DOHH2 (cell line): Measurements from ENCODE around the gene MEIS2.

Source experiments
- H3F3A ChIP-seq: fragments of 200-600 bp; sonication (generic), shearing (Covaris generic); 2 replicates; pipeline ENCODE4 v1.6.0; 2016; ENCODE audit warnings: antibody characterized with exemption, mild to moderate bottlenecking; ENCODE audit not compliant: control insufficient read depth, insufficient read depth
- H3K27ac ChIP-seq: fragments of 200-600 bp; sonication (generic); 2 replicates; pipeline ENCODE4 v1.5.1; 2014; ENCODE audit warnings: low read depth, mild to moderate bottlenecking, low read length, moderate library complexity
- H3K27me3 ChIP-seq: fragments of 200-600 bp; sonication (generic); 2 replicates; pipeline ENCODE4 v1.6.1; 2014; ENCODE audit warnings: mild to moderate bottlenecking, low read length, mixed read lengths; ENCODE audit not compliant: control insufficient read depth
- H3K36me3 ChIP-seq: fragments of 200-600 bp; sonication (generic); 2 replicates; pipeline ENCODE4 v1.6.1; 2014; ENCODE audit warnings: mild to moderate bottlenecking, low read length, moderate library complexity, mixed read lengths; ENCODE audit not compliant: control insufficient read depth
- H3K4me1 ChIP-seq: fragments of 200-600 bp; sonication (generic); 2 replicates; pipeline ENCODE4 v1.6.1; 2014; ENCODE audit warnings: mild to moderate bottlenecking, low read length, mixed read lengths; ENCODE audit not compliant: control insufficient read depth
- H3K4me2 ChIP-seq: fragments of 200-600 bp; sonication (generic); 2 replicates; pipeline ENCODE4 v1.6.0; 2014; ENCODE audit warnings: mild to moderate bottlenecking, low read length, moderate library complexity
- H3K4me3 ChIP-seq: fragments of 200-600 bp; sonication (generic); 2 replicates; pipeline ENCODE4 v1.5.1; 2014; ENCODE audit warnings: mild to moderate bottlenecking, low read length, mixed read lengths
- H3K79me2 ChIP-seq: fragments of 200-600 bp; sonication (generic); 2 replicates; pipeline ENCODE4 v1.6.1; 2014; ENCODE audit warnings: mild to moderate bottlenecking, low read length, mixed read lengths; ENCODE audit not compliant: control insufficient read depth
- H3K9me2 ChIP-seq: fragments of 200-600 bp; sonication (generic); replicated peaks from 2 replicates; pipeline ENCODE4 v1.6.1; 2014; ENCODE audit warnings: mild to moderate bottlenecking, low read length, mixed read lengths; ENCODE audit not compliant: control insufficient read depth
- H3K9me3 ChIP-seq: fragments of 200-600 bp; sonication (generic); 2 replicates; pipeline ENCODE4 v1.6.1; 2014; ENCODE audit warnings: antibody characterized with exemption, low read length, mixed read lengths; ENCODE audit not compliant: control insufficient read depth, insufficient read depth
- H4K20me1 ChIP-seq: fragments of 200-600 bp; sonication (generic); 2 replicates; pipeline ENCODE4 v1.6.0; 2014; ENCODE audit warnings: low read depth, mild to moderate bottlenecking, antibody characterized with exemption, low read length, moderate library complexity; ENCODE audit not compliant: control insufficient read depth, insufficient read depth
- EZH2phosphoT487 ChIP-seq: fragments of 200-600 bp; sonication (generic); IDR thresholded peaks from 2 replicates; pipeline ENCODE4 v1.6.1; 2017; ENCODE audit warnings: borderline replicate concordance, mild to moderate bottlenecking, antibody characterized with exemption, low read length, moderate library complexity, mixed read lengths
- TF ChIP-seq, protein P1 (sequence below): fragments of 200-600 bp; sonication (generic); IDR thresholded peaks from one replicate; pipeline ENCODE4 v1.5.1; 2014; ENCODE audit warnings: antibody characterized with exemption, mild to moderate bottlenecking, low read depth, low read length; ENCODE audit not compliant: poor library complexity, severe bottlenecking

The MEIS2 gene

DNA sequence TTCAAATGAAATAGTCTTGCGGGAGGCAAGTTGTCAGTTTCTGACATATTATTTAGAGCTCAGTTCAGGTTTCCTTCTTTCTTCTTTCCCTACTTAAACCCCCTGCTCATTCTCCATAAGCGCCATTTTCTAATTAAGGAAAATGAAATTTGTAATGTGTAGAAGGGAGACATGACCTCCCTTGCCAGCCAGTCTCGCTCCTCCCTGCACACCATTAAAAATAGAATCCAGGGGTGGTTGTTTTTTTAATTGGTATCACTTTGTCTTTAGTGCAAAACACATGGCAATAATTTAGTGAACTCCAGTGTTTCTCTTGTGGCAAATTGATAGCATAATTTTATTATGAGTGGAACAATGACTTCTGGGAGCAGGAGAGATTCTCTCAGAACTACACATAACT is 160.1 kb downstream of the MEIS2 start:
- H3K4me2 ChIP-seq = no peak overlapping the region
- H3K4me1 ChIP-seq = no peaks in the 10 kb centered on the region
- no peaks in the 10 kb centered on the region for H4K20me1 ChIP-seq
- H3F3A ChIP-seq = no peaks in the 10 kb centered on the region
- H3K9me2 ChIP-seq = no peaks in the 10 kb centered on the region
- no peaks in the 10 kb centered on the region for H3K9me3 ChIP-seq
- H3K79me2 ChIP-seq = no peaks in the 10 kb centered on the region
- no peak overlapping the region for H3K27ac ChIP-seq
- H3K27me3 ChIP-seq = no peaks in the 10 kb centered on the region
- no peak overlapping the region for H3K4me3 ChIP-seq
- H3K36me3 ChIP-seq = peaks cover 29% of the 10 kb centered on the region
- TF ChIP-seq, protein P1, sequence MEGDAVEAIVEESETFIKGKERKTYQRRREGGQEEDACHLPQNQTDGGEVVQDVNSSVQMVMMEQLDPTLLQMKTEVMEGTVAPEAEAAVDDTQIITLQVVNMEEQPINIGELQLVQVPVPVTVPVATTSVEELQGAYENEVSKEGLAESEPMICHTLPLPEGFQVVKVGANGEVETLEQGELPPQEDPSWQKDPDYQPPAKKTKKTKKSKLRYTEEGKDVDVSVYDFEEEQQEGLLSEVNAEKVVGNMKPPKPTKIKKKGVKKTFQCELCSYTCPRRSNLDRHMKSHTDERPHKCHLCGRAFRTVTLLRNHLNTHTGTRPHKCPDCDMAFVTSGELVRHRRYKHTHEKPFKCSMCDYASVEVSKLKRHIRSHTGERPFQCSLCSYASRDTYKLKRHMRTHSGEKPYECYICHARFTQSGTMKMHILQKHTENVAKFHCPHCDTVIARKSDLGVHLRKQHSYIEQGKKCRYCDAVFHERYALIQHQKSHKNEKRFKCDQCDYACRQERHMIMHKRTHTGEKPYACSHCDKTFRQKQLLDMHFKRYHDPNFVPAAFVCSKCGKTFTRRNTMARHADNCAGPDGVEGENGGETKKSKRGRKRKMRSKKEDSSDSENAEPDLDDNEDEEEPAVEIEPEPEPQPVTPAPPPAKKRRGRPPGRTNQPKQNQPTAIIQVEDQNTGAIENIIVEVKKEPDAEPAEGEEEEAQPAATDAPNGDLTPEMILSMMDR = no peak
- TF ChIP-seq EZH2phosphoT487 = no peak

DNA sequence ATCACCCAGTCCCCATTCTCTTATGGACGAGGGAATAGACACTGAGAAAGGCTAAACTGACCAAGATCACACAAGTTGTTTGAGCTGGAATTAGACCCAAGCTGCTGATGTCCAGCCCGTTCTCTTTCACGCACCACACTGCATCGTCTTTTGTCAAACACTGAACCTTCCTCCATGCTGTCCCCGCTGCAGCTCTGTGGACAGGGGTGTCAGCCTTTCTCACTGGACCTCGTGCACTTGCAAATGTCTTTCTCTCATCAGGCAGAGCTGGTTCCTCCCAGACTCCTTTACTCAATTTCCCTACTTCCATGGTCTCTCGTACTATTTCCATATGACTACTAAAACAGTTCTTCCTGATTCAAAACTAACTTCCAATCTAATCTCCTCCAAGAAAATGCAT is 161.6 kb downstream of the MEIS2 start:
- TF ChIP-seq, protein P1 = no peak
- no peak for TF ChIP-seq EZH2phosphoT487
- no peaks in the 10 kb centered on the region for H3K4me1 ChIP-seq
- H3K4me3 ChIP-seq = no peak overlapping the region
- H3K27ac ChIP-seq = no peak overlapping the region
- H4K20me1 ChIP-seq = no peaks in the 10 kb centered on the region
- H3K4me2 ChIP-seq = no peak overlapping the region
- no peaks in the 10 kb centered on the region for H3K9me2 ChIP-seq
- no peaks in the 10 kb centered on the region for H3K27me3 ChIP-seq
- no peaks in the 10 kb centered on the region for H3F3A ChIP-seq
- no peaks in the 10 kb centered on the region for H3K9me3 ChIP-seq
- no peaks in the 10 kb centered on the region for H3K79me2 ChIP-seq
- H3K36me3 ChIP-seq = peaks cover 21% of the 10 kb centered on the region

DNA sequence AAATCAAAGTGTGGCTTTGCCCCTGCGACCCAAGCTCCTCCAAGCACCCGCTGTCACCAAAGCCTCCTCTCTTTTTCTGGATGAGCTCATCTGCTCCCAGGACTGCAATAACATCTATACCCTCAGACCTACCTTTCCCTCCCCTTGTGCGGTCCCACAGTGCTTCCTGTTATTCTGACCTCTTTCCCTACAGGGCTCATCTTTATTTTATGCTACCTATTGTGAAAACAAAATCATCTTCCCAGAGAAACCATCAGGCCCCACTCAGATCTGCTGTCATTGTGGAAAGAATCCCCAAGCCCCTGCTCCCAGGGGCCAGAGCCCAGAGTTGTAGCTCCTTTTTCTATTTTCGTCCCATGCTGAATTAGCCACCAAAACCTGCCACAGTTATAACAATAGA is 162.2 kb downstream of the MEIS2 start:
- peaks cover 19% of the 10 kb centered on the region for H3K36me3 ChIP-seq
- no peaks in the 10 kb centered on the region for H4K20me1 ChIP-seq
- no peaks in the 10 kb centered on the region for H3K9me3 ChIP-seq
- no peak overlapping the region for H3K27ac ChIP-seq
- no peaks in the 10 kb centered on the region for H3F3A ChIP-seq
- H3K4me1 ChIP-seq = no peaks in the 10 kb centered on the region
- no peaks in the 10 kb centered on the region for H3K27me3 ChIP-seq
- TF ChIP-seq, protein P1 = no peak
- TF ChIP-seq EZH2phosphoT487 = no peak
- H3K4me2 ChIP-seq = no peak overlapping the region
- no peaks in the 10 kb centered on the region for H3K79me2 ChIP-seq
- no peak overlapping the region for H3K4me3 ChIP-seq
- H3K9me2 ChIP-seq = no peaks in the 10 kb centered on the region

DNA sequence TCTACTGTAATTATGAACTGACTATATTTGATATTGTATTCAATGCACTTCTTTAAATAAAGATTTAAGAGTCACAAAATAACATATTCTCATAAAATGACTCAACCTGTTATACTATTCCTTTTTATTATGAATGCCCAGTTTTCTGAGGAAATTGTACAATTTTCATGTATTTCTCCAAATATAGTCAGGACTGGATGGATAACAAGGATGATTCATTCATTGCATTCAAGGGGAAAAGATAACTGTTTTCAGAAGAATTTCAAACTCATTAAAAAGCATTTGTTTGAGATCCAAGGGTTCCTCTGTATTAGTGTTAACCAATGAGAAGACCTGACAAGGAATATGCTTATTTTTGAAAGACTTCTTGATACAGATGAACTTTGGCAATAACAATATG is 163.7 kb downstream of the MEIS2 start:
- TF ChIP-seq EZH2phosphoT487 = no peak
- TF ChIP-seq, protein P1 = no peak
- Histone ChIP-seq H4K20me1 (no peaks in the 10 kb centered on the region), H3K27me3 (no peaks in the 10 kb centered on the region), H3K9me2 (no peaks in the 10 kb centered on the region), H3K4me3 (no peak overlapping the region), H3K79me2 (no peaks in the 10 kb centered on the region), H3F3A (no peaks in the 10 kb centered on the region), H3K36me3 (peaks cover 13% of the 10 kb centered on the region), H3K27ac (no peak overlapping the region), H3K4me1 (no peaks in the 10 kb centered on the region), H3K4me2 (no peak overlapping the region), H3K9me3 (no peaks in the 10 kb centered on the region)
